ENCODE results near the gene DNPH1.
A peak's percentile ranks its signal among the peaks of the same experiment; 100 is the strongest.

Gene DNPH1

DNA sequence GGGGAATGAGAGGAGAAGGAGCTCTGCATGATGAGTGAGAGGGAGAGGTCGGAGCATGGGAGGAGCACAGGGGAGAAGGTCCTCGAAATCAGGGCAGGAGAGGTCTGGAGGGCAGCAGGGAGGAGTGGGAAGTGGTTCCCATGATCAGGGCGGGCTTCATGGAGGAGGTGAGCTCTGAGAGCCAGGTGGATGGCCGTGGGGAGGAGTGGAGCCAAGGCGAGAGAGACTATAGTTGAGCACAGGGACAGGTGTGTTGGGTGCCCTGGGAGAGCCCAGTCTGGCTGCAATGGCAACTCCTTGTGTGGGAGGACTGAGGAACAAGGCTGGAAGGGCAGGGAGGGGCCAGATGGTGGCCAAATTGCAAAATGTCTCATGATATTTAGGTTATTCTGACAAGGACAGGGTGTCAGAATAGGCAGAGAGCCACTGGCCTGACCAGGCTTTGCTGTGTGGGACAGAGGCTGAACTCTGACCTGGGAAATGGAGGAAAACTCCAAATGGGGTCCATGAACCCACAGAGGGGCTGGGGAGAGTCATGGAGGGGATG, 35.4 kb upstream of the DNPH1 start:
- TF ChIP-seq EP300 (IDR thresholded peaks at IDR 0.05; ENCODE audit: borderline replicate concordance), result no peak

DNA sequence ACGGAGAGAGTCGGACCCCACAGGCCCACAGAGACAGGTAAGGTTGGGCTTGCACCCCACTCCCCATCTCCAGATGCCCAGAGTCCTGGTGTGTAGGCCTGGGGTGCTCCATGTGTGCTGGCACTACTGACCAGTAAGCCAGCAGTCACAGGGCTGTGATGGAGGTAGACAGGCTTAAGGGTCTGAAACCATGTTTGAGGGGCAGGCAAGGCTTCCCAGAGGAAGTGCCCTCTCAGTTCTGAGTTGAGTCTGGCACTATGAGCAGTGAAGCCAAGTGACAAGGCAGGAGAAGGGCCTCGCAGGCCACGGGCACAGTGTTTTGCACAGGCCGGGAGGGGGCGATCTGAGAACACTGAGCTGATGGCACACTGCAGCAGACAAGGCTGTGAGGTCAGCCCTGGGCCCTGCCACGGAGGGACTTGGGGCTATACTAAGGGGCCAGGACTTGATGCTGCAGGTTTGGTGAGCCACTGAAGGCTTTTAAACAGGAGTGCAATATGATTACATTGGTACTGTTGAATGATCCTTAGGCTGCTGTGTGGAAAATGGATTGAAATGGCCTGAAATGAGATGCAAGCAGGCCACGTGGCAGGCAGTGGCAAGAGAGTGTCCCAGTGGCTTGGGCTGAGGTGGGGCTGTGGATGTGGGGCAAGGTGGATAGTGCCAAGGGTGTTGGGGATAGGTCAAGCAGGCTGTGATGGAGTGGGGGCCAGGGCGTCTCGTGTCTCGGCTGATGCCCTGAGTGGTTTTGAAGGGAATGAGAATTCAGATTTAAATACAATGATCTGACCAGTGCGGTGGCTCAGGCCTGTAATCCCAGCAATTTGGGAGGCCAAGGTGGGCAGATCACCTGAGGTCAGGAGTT, 34.3 kb upstream of the DNPH1 start:
- no peak for TF ChIP-seq EGR1 (IDR thresholded peaks at IDR 0.05)
- TF ChIP-seq, protein P1, sequence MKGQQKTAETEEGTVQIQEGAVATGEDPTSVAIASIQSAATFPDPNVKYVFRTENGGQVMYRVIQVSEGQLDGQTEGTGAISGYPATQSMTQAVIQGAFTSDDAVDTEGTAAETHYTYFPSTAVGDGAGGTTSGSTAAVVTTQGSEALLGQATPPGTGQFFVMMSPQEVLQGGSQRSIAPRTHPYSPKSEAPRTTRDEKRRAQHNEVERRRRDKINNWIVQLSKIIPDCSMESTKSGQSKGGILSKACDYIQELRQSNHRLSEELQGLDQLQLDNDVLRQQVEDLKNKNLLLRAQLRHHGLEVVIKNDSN (IDR thresholded peaks at IDR 0.05), result no peak
- TF ChIP-seq RAD21 (IDR thresholded peaks at IDR 0.05; ENCODE audit: low read depth), result peak; percentile 96
- TF ChIP-seq, protein P2, sequence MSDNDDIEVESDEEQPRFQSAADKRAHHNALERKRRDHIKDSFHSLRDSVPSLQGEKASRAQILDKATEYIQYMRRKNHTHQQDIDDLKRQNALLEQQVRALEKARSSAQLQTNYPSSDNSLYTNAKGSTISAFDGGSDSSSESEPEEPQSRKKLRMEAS (IDR thresholded peaks at IDR 0.05), result peak; percentile 13; the same call in 1 of the 2 replicates
- TF ChIP-seq YY1 (IDR thresholded peaks at IDR 0.05; ENCODE audit: low read depth), result no peak
- TF ChIP-seq TEAD4 (IDR thresholded peaks at IDR 0.05), result no peak
- no peak for TF ChIP-seq ZBTB7A (IDR thresholded peaks at IDR 0.05; ENCODE audit: low read depth)
- TF ChIP-seq, protein P3, sequence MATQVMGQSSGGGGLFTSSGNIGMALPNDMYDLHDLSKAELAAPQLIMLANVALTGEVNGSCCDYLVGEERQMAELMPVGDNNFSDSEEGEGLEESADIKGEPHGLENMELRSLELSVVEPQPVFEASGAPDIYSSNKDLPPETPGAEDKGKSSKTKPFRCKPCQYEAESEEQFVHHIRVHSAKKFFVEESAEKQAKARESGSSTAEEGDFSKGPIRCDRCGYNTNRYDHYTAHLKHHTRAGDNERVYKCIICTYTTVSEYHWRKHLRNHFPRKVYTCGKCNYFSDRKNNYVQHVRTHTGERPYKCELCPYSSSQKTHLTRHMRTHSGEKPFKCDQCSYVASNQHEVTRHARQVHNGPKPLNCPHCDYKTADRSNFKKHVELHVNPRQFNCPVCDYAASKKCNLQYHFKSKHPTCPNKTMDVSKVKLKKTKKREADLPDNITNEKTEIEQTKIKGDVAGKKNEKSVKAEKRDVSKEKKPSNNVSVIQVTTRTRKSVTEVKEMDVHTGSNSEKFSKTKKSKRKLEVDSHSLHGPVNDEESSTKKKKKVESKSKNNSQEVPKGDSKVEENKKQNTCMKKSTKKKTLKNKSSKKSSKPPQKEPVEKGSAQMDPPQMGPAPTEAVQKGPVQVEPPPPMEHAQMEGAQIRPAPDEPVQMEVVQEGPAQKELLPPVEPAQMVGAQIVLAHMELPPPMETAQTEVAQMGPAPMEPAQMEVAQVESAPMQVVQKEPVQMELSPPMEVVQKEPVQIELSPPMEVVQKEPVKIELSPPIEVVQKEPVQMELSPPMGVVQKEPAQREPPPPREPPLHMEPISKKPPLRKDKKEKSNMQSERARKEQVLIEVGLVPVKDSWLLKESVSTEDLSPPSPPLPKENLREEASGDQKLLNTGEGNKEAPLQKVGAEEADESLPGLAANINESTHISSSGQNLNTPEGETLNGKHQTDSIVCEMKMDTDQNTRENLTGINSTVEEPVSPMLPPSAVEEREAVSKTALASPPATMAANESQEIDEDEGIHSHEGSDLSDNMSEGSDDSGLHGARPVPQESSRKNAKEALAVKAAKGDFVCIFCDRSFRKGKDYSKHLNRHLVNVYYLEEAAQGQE (IDR thresholded peaks at IDR 0.05; ENCODE audit: low read depth), result no peak

DNA sequence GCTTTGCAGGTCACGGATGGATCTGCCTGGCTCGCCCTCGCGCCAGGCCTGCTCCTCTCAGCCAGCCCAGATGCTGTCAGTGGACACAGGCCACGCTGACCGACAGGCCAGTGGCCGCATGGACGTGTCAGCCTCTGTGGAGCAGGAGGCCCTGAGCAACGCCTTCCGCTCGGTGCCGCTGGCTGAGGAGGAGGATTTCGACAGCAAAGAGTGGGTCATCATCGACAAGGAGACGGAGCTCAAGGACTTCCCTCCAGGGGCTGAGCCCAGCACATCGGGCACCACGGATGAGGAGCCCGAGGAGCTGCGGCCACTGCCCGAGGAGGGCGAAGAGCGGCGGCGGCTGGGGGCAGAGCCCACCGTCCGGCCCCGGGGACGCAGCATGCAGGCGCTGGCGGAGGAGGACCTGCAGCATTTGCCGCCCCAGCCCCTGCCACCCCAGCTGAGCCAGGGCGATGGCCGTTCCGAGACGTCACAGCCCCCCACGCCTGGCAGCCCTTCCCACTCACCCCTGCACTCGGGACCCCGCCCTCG, 33.6 kb upstream of the DNPH1 start:
- TF ChIP-seq, protein P3 (IDR thresholded peaks at IDR 0.05; ENCODE audit: low read depth), result no peak
- TF ChIP-seq TEAD4 (IDR thresholded peaks at IDR 0.05), result no peak
- TF ChIP-seq YY1 (IDR thresholded peaks at IDR 0.05; ENCODE audit: low read depth), result no peak
- TF ChIP-seq EP300 (IDR thresholded peaks at IDR 0.05; ENCODE audit: borderline replicate concordance), result no peak
- TF ChIP-seq ZBTB7A (IDR thresholded peaks at IDR 0.05; ENCODE audit: low read depth), result no peak
- no peak for TF ChIP-seq CEBPB (IDR thresholded peaks at IDR 0.05)
- TF ChIP-seq TCF12 (IDR thresholded peaks at IDR 0.05; ENCODE audit: low read depth), result no peak
- TF ChIP-seq CREB1 (IDR thresholded peaks at IDR 0.05; ENCODE audit: low read depth), result no peak
- TF ChIP-seq NFIC (IDR thresholded peaks at IDR 0.05), result no peak
- no peak for TF ChIP-seq RAD21 (IDR thresholded peaks at IDR 0.05; ENCODE audit: low read depth)
- TF ChIP-seq, protein P1 (IDR thresholded peaks at IDR 0.05), result no peak
- TF ChIP-seq EGR1 (IDR thresholded peaks at IDR 0.05), result no peak
- no peak for TF ChIP-seq FOXM1 (IDR thresholded peaks at IDR 0.05; ENCODE audit: borderline replicate concordance, low read depth)

DNA sequence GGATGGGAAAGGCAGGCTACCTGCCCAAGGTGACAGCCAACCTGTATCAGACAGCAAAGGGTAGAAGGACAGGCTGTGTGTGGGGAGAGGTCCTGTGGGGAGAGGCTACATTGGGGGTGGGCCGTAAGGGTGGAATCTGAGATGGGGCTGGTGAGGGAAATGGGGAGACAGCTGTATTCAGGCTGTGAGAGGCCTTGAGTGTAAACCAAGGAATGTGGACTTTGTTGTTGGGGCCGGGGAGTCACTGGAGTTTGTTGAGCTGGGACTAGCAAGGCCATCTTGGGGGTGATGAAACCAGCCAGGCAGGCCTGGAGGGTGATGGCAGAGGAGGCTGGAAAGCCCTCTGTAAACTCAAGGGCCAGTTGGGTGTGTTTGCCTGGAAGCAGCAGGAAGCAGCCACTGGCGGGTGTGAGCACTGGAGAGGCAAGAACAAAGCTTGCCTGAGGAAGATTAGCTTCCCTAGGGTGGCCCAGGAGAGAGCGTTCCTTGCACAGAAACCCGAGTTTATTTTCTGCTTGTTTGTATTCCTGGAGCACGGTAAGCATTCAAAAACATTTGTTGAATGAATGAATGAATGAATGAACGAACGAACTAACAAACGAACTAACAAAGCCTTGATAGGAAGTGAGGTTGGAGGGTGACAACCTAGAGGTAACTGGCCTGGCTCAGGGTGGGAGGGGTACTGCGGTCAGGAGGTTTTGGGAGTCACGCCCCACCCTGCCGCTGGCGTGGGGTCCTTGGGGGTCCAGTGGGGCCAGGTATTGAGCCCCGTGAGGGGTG, 32.9 kb upstream of the DNPH1 start:
- TF ChIP-seq ZBTB7A (IDR thresholded peaks at IDR 0.05; ENCODE audit: low read depth), result no peak
- TF ChIP-seq, protein P2 (IDR thresholded peaks at IDR 0.05), result no peak
- no peak for TF ChIP-seq CREB1 (IDR thresholded peaks at IDR 0.05; ENCODE audit: low read depth)
- TF ChIP-seq, protein P3 (IDR thresholded peaks at IDR 0.05; ENCODE audit: low read depth), result no peak
- no peak for TF ChIP-seq YY1 (IDR thresholded peaks at IDR 0.05; ENCODE audit: low read depth)
- no peak for TF ChIP-seq RAD21 (IDR thresholded peaks at IDR 0.05; ENCODE audit: low read depth)
- no peak for TF ChIP-seq CEBPB (IDR thresholded peaks at IDR 0.05)
